Keratinocyte (primary cell): ENCODE measurements around the gene MAP4K1. TPM values are rescaled to one million over a fixed set of nuclear protein-coding genes. Genes with fewer than 3 reads are reported as not detected.

Experiments used
- DNase-seq: peaks from one replicate; pipeline ENCODE4 v3.0.0-alpha.2; 2011; ENCODE audit warnings: low read depth, missing footprints, low spot score
- FAIRE-seq: peaks from 2 replicates; lab custom pipeline; 2011; peaks lifted over from hg19 to GRCh38; lab: Jason Lieb, UNC
- H2AFZ ChIP-seq: 2 replicates; pipeline ENCODE4 v1.6.0; 2012; ENCODE audit warnings: low read length, control low read depth, inconsistent platforms; ENCODE audit not compliant: control insufficient read depth
- H3K27ac ChIP-seq: 2 replicates; pipeline ENCODE4 v1.5.1; 2011; ENCODE audit warnings: low read length; ENCODE audit not compliant: control insufficient read depth, insufficient read depth
- H3K27me3 ChIP-seq: 3 replicates; pipeline ENCODE4 v1.6.0; 2011; ENCODE audit warnings: low read length; ENCODE audit not compliant: control insufficient read depth, insufficient read depth; ENCODE audit errors: extremely low read depth
- H3K36me3 ChIP-seq, 2 experiments: 2 replicates in 1 of 2; 3 replicates in 1 of 2; pipeline ENCODE4 v1.5.1; 2011; ENCODE audit warnings: low read length in 2 of 2, mild to moderate bottlenecking in 1 of 2; ENCODE audit not compliant: control insufficient read depth in 2 of 2, insufficient read depth in 2 of 2; ENCODE audit errors: extremely low read depth in 1 of 2
- H3K4me1 ChIP-seq: 3 replicates; pipeline ENCODE4 v1.5.1; 2011; ENCODE audit warnings: low read length; ENCODE audit not compliant: control insufficient read depth, insufficient read depth; ENCODE audit errors: extremely low read depth
- H3K4me2 ChIP-seq: 3 replicates; pipeline ENCODE4 v1.6.0; 2011; ENCODE audit warnings: low read depth, low read length; ENCODE audit not compliant: control insufficient read depth, insufficient read depth; ENCODE audit errors: extremely low read depth
- H3K4me3 ChIP-seq, 3 experiments: fragments of 200-600 bp in 1 of 3; sonication (generic) in 1 of 3; 2 replicates in 2 of 3; 3 replicates in 1 of 3; pipeline ENCODE4 v1.5.1; 2011 to 2016; ENCODE audit warnings: low read length in 3 of 3, mild to moderate bottlenecking in 3 of 3, control low read depth in 2 of 3, inconsistent platforms in 1 of 3, low read depth in 1 of 3, mixed read lengths in 1 of 3, mixed run types in 1 of 3, moderate library complexity in 1 of 3; ENCODE audit not compliant: control insufficient read depth in 2 of 3, insufficient read depth in 2 of 3; ENCODE audit errors: extremely low read depth in 1 of 3
- H3K79me2 ChIP-seq: 2 replicates; pipeline ENCODE4 v1.6.0; 2012; ENCODE audit warnings: low read length; ENCODE audit not compliant: control insufficient read depth, insufficient read depth
- H3K9ac ChIP-seq: 3 replicates; pipeline ENCODE4 v1.6.0; 2011; ENCODE audit warnings: low read length; ENCODE audit not compliant: control insufficient read depth, insufficient read depth; ENCODE audit errors: extremely low read depth
- H3K9me1 ChIP-seq: 3 replicates; pipeline ENCODE4 v1.6.0; 2011; ENCODE audit warnings: low read length; ENCODE audit not compliant: control insufficient read depth, insufficient read depth; ENCODE audit errors: extremely low read depth
- H3K9me3 ChIP-seq: 2 replicates; pipeline ENCODE4 v1.5.1; 2012; ENCODE audit warnings: low read depth, low read length; ENCODE audit not compliant: control insufficient read depth
- H4K20me1 ChIP-seq: 3 replicates; pipeline ENCODE4 v1.6.0; 2011; ENCODE audit warnings: low read length; ENCODE audit not compliant: control insufficient read depth, insufficient read depth; ENCODE audit errors: extremely low read depth
- EZH2 ChIP-seq: IDR thresholded peaks from one replicate; pipeline ENCODE4 v1.6.1; 2012; ENCODE audit warnings: inconsistent platforms, mild to moderate bottlenecking, low read length, moderate library complexity
- dilution Hi-C: fragments of 300-500 bp; cut with MboI; formaldehyde crosslinking; loops from one replicate; pipeline ENCODE4 v1.7.0; 2020; ENCODE audit warnings: low sequenced_read_pairs; ENCODE audit not compliant: extremely low pct_ligation_motif_present
- polyA plus RNA-seq, 5 experiments: library from polyadenylated mRNA; depleted of rRNA in 3 of 5; stranded (reverse) in 3 of 5; stranded (forward) in 1 of 5; unstranded in 1 of 5; fragments of >200 nt; gene quantifications; 1 replicate in 1 of 5; 2 replicates in 3 of 5; 3 replicates in 1 of 5; pipeline versions ENCODE4 v1.2.1 to v1.2.3, GENCODE V29; 2011 to 2012; ENCODE audit warnings: missing spikeins in 2 of 5, low read depth in 1 of 5, low replicate concordance in 1 of 5
- TF ChIP-seq, protein P1 (sequence below), 3 experiments: IDR thresholded peaks in 1 of 3; conservative IDR thresholded peaks in 1 of 3; optimal IDR thresholded peaks in 1 of 3; 2 replicates in 2 of 3; 3 replicates in 1 of 3; pipeline versions ENCODE3 to v1.5.1; 2011; ENCODE audit warnings: low read length in 3 of 3, mild to moderate bottlenecking in 3 of 3, moderate library complexity in 2 of 3, control low read depth in 1 of 3, inconsistent platforms in 1 of 3; ENCODE audit not compliant: insufficient read depth in 2 of 3; ENCODE audit errors: extremely low read depth in 1 of 3

MAP4K1 gene
- polyA plus RNA-seq, 1 donor (not counting 4 experiments of a cell fraction or from before 2014, with no cell fraction given): 0.25 TPM

DNA sequence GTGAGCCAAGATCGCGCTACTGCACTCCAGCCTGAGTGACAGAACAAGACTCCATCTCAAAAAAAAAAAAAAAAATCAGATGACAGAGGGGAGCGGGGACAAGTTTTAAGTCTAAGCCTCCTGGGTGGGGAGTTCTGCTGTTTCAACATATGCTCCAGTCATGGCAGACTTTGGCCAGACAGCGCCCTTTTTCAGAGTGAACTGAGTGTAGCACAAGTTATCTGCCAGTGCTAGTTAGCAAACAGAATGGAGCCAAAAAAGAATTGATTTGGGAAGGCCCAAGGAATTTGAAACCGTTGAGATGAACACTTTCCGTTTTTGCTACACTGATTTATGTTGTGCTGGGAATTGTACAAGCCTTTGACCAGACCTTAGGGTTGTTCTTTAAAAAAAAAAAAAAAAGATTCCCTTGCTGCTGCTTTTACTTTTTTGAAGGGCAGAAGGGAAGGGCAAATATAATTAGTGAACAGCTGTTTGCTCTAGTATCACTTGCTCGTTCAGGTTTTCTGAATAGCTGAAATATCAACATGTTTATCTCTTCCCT, 35.3 kb upstream of the MAP4K1 start:
- TF ChIP-seq EZH2: no peak
- TF ChIP-seq, protein P1, sequence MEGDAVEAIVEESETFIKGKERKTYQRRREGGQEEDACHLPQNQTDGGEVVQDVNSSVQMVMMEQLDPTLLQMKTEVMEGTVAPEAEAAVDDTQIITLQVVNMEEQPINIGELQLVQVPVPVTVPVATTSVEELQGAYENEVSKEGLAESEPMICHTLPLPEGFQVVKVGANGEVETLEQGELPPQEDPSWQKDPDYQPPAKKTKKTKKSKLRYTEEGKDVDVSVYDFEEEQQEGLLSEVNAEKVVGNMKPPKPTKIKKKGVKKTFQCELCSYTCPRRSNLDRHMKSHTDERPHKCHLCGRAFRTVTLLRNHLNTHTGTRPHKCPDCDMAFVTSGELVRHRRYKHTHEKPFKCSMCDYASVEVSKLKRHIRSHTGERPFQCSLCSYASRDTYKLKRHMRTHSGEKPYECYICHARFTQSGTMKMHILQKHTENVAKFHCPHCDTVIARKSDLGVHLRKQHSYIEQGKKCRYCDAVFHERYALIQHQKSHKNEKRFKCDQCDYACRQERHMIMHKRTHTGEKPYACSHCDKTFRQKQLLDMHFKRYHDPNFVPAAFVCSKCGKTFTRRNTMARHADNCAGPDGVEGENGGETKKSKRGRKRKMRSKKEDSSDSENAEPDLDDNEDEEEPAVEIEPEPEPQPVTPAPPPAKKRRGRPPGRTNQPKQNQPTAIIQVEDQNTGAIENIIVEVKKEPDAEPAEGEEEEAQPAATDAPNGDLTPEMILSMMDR (optimal IDR thresholded peaks at IDR 0.05 in 1 of 3, IDR thresholded peaks at IDR 0.05 in 1 of 3, conservative IDR thresholded peaks at IDR 0.05 in 1 of 3; ENCODE audit: extremely low read depth in 1 of 3, insufficient read depth in 2 of 3, low read length in 3 of 3): no peak
- H3K9me1 ChIP-seq: no peaks in the 10 kb centered on the region
- peak overlapping the region; percentile 98 for H3K27ac ChIP-seq
- peaks cover 89% of the 10 kb centered on the region for H3K79me2 ChIP-seq
- H4K20me1 ChIP-seq: peaks cover 9% of the 10 kb centered on the region
- DNase-seq: no peak
- peak overlapping the region; percentile 99 for H3K9ac ChIP-seq
- peaks cover 71% of the 10 kb centered on the region for H3K4me1 ChIP-seq
- H3K9me3 ChIP-seq: no peaks in the 10 kb centered on the region
- peak overlapping the region; percentile 71 for H3K4me2 ChIP-seq
- H2AFZ ChIP-seq: no peak overlapping the region
- peaks cover 4 to 33% of the 10 kb centered on the region in 2 experiments for H3K36me3 ChIP-seq
- H3K4me3 ChIP-seq: peak overlapping the region in 2 of 3 experiments; percentile 2 to 39
- dilution Hi-C loops: no loop called here
- no peak for FAIRE-seq
- H3K27me3 ChIP-seq: no peaks in the 10 kb centered on the region

DNA sequence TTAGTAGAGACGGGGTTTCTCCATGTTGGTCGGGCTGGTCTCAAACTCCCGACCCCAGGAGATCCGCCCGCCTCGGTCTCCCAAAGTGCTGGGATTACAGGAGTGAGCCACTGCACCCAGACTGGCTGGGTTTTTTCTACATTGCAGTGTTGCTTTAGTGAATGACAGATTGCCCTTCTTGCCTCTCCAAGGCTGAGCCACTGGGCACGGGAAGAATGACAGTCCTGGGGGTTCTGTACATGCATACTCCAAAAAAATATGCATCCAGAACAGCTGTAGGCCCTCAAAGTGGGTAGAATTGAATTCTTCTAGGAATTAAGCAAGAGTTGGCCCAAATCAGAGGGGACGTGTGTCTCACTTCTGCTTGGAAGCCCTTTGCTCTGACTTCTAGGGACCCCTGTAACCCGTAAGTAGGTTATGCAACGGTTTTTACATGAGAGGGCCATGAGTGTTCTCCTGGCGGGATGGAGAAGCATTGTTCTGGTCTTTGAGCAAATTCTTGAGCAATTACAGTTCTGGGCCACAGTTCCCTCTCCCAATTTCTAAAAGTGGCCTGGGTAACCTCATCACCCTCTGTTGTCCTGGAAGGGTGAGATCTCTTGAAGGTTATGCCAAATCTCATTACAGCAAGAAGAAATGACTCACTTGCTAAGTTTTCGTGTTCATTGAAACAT, 33.3 kb upstream of the MAP4K1 start:
- no peak overlapping the region for H2AFZ ChIP-seq
- H3K9ac ChIP-seq: peak overlapping the region; percentile 99
- H3K9me3 ChIP-seq: no peaks in the 10 kb centered on the region
- peaks cover 86% of the 10 kb centered on the region for H3K79me2 ChIP-seq
- TF ChIP-seq EZH2: no peak
- TF ChIP-seq, protein P1 (optimal IDR thresholded peaks at IDR 0.05 in 1 of 3, IDR thresholded peaks at IDR 0.05 in 1 of 3, conservative IDR thresholded peaks at IDR 0.05 in 1 of 3; ENCODE audit: extremely low read depth in 1 of 3, insufficient read depth in 2 of 3, low read length in 3 of 3): no peak
- H3K4me1 ChIP-seq: peaks cover 56% of the 10 kb centered on the region
- no peaks in the 10 kb centered on the region for H3K9me1 ChIP-seq
- FAIRE-seq (peak; percentile 86), DNase-seq (no peak)
- H3K27me3 ChIP-seq: no peaks in the 10 kb centered on the region
- H3K36me3 ChIP-seq: peaks cover 4 to 24% of the 10 kb centered on the region in 2 experiments
- H3K27ac ChIP-seq: peak overlapping the region; percentile 98
- H4K20me1 ChIP-seq: peaks cover 9% of the 10 kb centered on the region
- peak overlapping the region; percentile 71 for H3K4me2 ChIP-seq
- dilution Hi-C loops: no loop called here
- peak overlapping the region; percentile 96 to 100 (median 98) for H3K4me3 ChIP-seq
